Breast epithelium (tissue), 4 donors: ENCODE results near the gene NDOR1. TPM values are rescaled to one million over a fixed set of nuclear protein-coding genes. Genes with fewer than 3 reads are reported as not detected.

Experiments used
- DNase-seq, 2 donors: peaks; one replicate each; pipeline ENCODE4 v3.0.0-alpha.2; 2019; ENCODE audit warnings: low spot score in 2 of 2
- H3K27ac ChIP-seq, 2 donors: fragments of 200-600 bp; sonication (generic) in 1 of 2; one replicate each; pipeline ENCODE4 v1.5.1; 2016 to 2019; ENCODE audit warnings: mild to moderate bottlenecking in 1 of 2
- H3K27me3 ChIP-seq, 2 donors: fragments of 200-600 bp; sonication (generic) in 1 of 2; one replicate each; pipeline versions ENCODE4 v1.5.1 to v1.6.0; 2017 to 2019; ENCODE audit warnings: control low read depth in 1 of 2, mild to moderate bottlenecking in 1 of 2
- H3K36me3 ChIP-seq: fragments of 200-600 bp; one replicate; pipeline ENCODE4 v1.5.1; 2019
- H3K4me1 ChIP-seq, 2 donors: fragments of 200-600 bp; sonication (generic); one replicate each; pipeline ENCODE4 v1.5.1; 2016 to 2019; ENCODE audit warnings: control low read depth in 1 of 2
- H3K4me3 ChIP-seq, 3 donors: fragments of 200-600 bp; sonication (generic); 1 replicate in 2 of 3; 2 replicates in 1 of 3; pipeline ENCODE4 v1.5.1; 2016 to 2019; ENCODE audit warnings: mild to moderate bottlenecking in 3 of 3, moderate library complexity in 2 of 3
- H3K9me3 ChIP-seq, 2 donors: fragments of 200-600 bp; sonication (generic) in 1 of 2; one replicate each; pipeline ENCODE4 v1.5.1; 2016 to 2019; ENCODE audit warnings: control low read depth in 1 of 2
- POLR2A ChIP-seq: fragments of 450-650 bp; IDR thresholded peaks from one replicate; pipeline ENCODE4 v1.6.1; 2016; ENCODE audit warnings: antibody characterized with exemption, mild to moderate bottlenecking, moderate library complexity
- POLR2AphosphoS5 ChIP-seq, 3 donors: sonication (generic); formaldehyde crosslinking; IDR thresholded peaks; one replicate each; pipeline ENCODE4 v1.6.1; 2017; ENCODE audit warnings: antibody characterized with exemption in 3 of 3
- intact Hi-C: fragments of 100-400 bp; cut with DNase I; formaldehyde crosslinking; loops from one replicate; pipeline ENCODE4 v1.15.1; 2023; ENCODE audit warnings: low total_unique reads
- total RNA-seq, 3 donors: library from RNA; depleted of rRNA; stranded (reverse); fragments of >200 nt; gene quantifications; one replicate each; pipeline ENCODE4 v1.1.0, GENCODE V29; 2016
- TF ChIP-seq, protein P1 (sequence below), 3 donors: fragments of 450-650 bp; IDR thresholded peaks; one replicate each; pipeline ENCODE4 v1.5.1; 2016 to 2017; ENCODE audit warnings: antibody characterized with exemption in 3 of 3, mild to moderate bottlenecking in 3 of 3, moderate library complexity in 3 of 3

The NDOR1 gene
- total RNA-seq, 3 donors from 2014 or later = 4.6 to 9.5 (median 7.2) TPM

DNA sequence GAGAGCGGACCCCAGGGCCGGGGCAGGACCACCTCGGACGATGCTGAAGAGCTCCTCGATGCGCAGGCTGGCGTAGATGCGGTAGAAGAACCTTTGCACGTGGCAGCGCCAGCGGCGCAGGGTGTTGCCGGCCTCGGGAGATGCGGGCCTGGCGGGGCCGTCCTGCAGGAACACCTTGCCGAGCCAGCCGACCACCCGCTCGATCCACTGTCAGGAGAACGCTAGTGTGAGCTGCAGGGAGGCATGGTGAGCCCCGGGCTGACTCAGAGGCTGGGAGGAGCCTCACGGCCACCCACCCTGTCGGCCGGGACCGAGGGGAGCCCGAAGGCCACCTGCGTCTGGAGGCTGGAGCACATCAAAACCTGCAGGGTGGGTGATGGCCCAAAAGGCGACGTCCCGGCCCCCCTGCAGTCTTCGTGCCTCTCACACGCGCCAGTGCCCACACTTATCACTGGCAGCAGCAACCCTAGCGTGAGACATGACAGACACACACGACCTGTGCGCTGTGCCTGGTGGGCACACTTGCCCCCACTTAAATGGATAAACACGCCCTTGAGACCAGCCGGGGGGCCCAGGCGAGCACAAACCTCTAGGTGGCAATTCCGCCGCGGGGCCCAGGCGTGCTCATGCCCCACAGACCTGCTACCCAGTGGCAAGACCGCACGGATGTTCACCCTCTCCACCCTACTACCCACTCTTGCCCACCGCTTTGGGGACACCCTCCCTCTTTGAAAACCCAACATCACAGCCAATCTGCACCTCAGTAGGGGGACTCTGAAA lies 20.4 kb upstream of the NDOR1 start:
- peaks cover 4% of the 10 kb centered on the region for H3K36me3 ChIP-seq
- DNase-seq = no peak
- no peaks in the 10 kb centered on the region for H3K9me3 ChIP-seq
- no peaks in the 10 kb centered on the region for H3K27me3 ChIP-seq
- peaks cover 21 to 25% of the 10 kb centered on the region in 2 donors for H3K4me1 ChIP-seq
- TF ChIP-seq POLR2AphosphoS5 (IDR thresholded peaks at IDR 0.05) = no peak
- TF ChIP-seq, protein P1, sequence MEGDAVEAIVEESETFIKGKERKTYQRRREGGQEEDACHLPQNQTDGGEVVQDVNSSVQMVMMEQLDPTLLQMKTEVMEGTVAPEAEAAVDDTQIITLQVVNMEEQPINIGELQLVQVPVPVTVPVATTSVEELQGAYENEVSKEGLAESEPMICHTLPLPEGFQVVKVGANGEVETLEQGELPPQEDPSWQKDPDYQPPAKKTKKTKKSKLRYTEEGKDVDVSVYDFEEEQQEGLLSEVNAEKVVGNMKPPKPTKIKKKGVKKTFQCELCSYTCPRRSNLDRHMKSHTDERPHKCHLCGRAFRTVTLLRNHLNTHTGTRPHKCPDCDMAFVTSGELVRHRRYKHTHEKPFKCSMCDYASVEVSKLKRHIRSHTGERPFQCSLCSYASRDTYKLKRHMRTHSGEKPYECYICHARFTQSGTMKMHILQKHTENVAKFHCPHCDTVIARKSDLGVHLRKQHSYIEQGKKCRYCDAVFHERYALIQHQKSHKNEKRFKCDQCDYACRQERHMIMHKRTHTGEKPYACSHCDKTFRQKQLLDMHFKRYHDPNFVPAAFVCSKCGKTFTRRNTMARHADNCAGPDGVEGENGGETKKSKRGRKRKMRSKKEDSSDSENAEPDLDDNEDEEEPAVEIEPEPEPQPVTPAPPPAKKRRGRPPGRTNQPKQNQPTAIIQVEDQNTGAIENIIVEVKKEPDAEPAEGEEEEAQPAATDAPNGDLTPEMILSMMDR (IDR thresholded peaks at IDR 0.05) = no peak
- no peak for TF ChIP-seq POLR2A
- intact Hi-C loops = no loop called here
- H3K4me3 ChIP-seq = no peak overlapping the region
- no peak overlapping the region for H3K27ac ChIP-seq

DNA sequence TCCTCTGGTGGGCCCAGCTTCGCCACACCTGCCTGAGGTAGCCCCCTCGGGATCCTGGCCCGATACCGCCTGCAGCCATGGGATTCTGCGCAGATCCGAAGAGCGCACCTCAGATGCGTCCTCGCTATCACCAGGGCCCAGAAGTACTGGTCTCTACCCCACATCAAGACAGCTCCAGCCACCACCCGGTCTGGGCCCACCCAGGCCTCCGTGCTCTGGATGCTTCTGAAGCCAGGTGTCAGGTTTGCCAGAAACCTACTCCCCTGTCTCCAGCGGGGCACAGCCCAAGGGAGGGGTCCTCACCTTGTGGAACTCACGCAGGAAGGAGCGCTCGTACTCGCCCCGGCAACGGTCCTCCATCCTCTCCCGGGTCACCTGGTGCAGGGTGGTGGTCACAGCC lies 19.6 kb upstream of the NDOR1 start:
- H3K4me3 ChIP-seq = no peak overlapping the region
- no peak overlapping the region for H3K27ac ChIP-seq
- H3K9me3 ChIP-seq = no peaks in the 10 kb centered on the region
- TF ChIP-seq POLR2A = no peak
- no peak for TF ChIP-seq POLR2AphosphoS5 (IDR thresholded peaks at IDR 0.05)
- TF ChIP-seq, protein P1 (IDR thresholded peaks at IDR 0.05) = no peak
- intact Hi-C loops = loop anchor here (2.0 kb wide), 1 partner anchor 69 kb away; no protein-coding TSS in a partner anchor
- H3K4me1 ChIP-seq = peaks cover 28 to 31% of the 10 kb centered on the region in 2 donors
- H3K36me3 ChIP-seq = peaks cover 4% of the 10 kb centered on the region
- no peak for DNase-seq
- H3K27me3 ChIP-seq = no peaks in the 10 kb centered on the region

GRCh38 chr9:137186385-137186784 lies 19.1 kb upstream of the NDOR1 start:
- DNase-seq = no peak
- peaks cover 2% of the 10 kb centered on the region for H3K36me3 ChIP-seq
- no peak overlapping the region for H3K27ac ChIP-seq
- H3K27me3 ChIP-seq = no peaks in the 10 kb centered on the region
- H3K4me1 ChIP-seq = peaks cover 28 to 31% of the 10 kb centered on the region in 2 donors
- TF ChIP-seq, protein P1 (IDR thresholded peaks at IDR 0.05) = no peak
- no peak for TF ChIP-seq POLR2AphosphoS5 (IDR thresholded peaks at IDR 0.05)
- no peak for TF ChIP-seq POLR2A
- H3K9me3 ChIP-seq = no peaks in the 10 kb centered on the region
- peak overlapping the region in 2 of 3 donors; percentile 99 to 100 for H3K4me3 ChIP-seq
- intact Hi-C loops = loop anchor here (2.0 kb wide), 1 partner anchor 70 kb away; no protein-coding TSS in a partner anchor

DNA sequence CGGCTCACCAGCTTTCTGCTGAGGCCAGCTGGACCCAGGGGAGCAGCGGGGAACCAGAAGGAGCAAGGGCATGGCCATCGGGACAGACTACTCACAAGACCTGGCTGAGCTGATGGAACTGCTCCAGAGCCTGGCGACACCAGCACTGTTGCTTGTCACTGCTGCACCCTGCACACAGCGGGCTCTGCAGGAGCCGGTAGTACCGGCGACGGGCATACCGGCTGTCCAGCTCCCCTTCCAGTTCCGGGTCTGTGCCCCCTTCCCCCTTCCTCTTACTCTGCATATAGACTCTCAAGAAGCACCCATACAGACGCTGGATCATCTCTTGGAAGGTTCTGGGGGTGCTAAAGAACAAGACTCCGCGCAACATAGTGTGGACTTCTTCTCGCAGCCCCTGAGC lies 18.1 kb upstream of the NDOR1 start:
- no peaks in the 10 kb centered on the region for H3K36me3 ChIP-seq
- intact Hi-C loops = loop anchor here (2.0 kb wide), 1 partner anchor 71 kb away; no protein-coding TSS in a partner anchor
- peaks cover 28 to 31% of the 10 kb centered on the region in 2 donors for H3K4me1 ChIP-seq
- TF ChIP-seq POLR2AphosphoS5 (IDR thresholded peaks at IDR 0.05) = no peak
- no peak for TF ChIP-seq POLR2A
- TF ChIP-seq, protein P1 (IDR thresholded peaks at IDR 0.05) = no peak
- DNase-seq = no peak
- peak overlapping the region; percentile 96 to 100 (median 99) for H3K4me3 ChIP-seq
- no peak overlapping the region for H3K27ac ChIP-seq
- H3K27me3 ChIP-seq = no peaks in the 10 kb centered on the region
- H3K9me3 ChIP-seq = no peaks in the 10 kb centered on the region

DNA sequence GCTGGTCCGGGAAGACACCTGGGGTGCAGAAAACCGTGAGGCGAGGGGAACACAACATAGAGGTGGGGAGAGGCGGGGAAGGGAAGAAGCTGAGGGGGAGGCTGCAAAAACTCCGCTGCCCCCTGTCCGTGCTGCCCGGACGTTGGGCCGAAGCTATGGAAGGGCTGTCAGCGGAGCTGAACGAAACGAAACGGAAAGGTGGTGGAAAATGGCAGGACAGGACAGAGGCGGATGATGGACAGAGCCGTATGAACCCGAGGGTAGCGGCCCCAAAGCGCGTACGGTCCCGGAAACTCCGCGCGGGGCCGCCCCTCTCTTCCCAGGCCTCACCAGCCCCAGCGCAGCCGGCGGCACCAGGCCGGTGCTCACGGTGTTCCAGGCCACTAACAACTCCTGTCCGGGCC lies 17.4 kb upstream of the NDOR1 start:
- H3K4me3 ChIP-seq = peak overlapping the region; percentile 96 to 100 (median 99)
- peaks cover 28 to 31% of the 10 kb centered on the region in 2 donors for H3K4me1 ChIP-seq
- no peaks in the 10 kb centered on the region for H3K27me3 ChIP-seq
- no peak for DNase-seq
- intact Hi-C loops = no loop called here
- TF ChIP-seq POLR2AphosphoS5 (IDR thresholded peaks at IDR 0.05) = no peak
- TF ChIP-seq, protein P1 (IDR thresholded peaks at IDR 0.05) = no peak
- no peak for TF ChIP-seq POLR2A
- H3K9me3 ChIP-seq = no peaks in the 10 kb centered on the region
- H3K36me3 ChIP-seq = no peaks in the 10 kb centered on the region
- H3K27ac ChIP-seq = peak overlapping the region; percentile 92 to 99
